Mesodermal cell (in vitro differentiated cells): ENCODE data around the gene SLCO2B1.

Experiments used
- H3K27ac ChIP-seq: 2 replicates; pipeline ENCODE4 v1.7.0; 2013; ENCODE audit warnings: mild to moderate bottlenecking, low read depth, low read length, moderate library complexity; ENCODE audit not compliant: severe bottlenecking
- H3K36me3 ChIP-seq: 2 replicates; pipeline ENCODE4 v1.7.1; 2013; ENCODE audit warnings: mild to moderate bottlenecking, low read length, moderate library complexity; ENCODE audit not compliant: control insufficient read depth, insufficient read depth
- H3K4me1 ChIP-seq: one replicate; pipeline ENCODE4 v1.7.1; 2013; ENCODE audit warnings: mild to moderate bottlenecking, low read length; ENCODE audit not compliant: insufficient read depth, control insufficient read depth, poor library complexity, severe bottlenecking
- H3K4me3 ChIP-seq: 2 replicates; pipeline ENCODE4 v1.7.0; 2013; ENCODE audit warnings: low read length, control low read depth, mild to moderate bottlenecking; ENCODE audit not compliant: insufficient read depth, poor library complexity, severe bottlenecking; ENCODE audit errors: extremely low read depth
- H3K9me3 ChIP-seq: 2 replicates; pipeline ENCODE4 v1.7.1; 2013; ENCODE audit warnings: mild to moderate bottlenecking, low read length, moderate library complexity; ENCODE audit not compliant: control insufficient read depth
- WGBS, 2 experiments: methylation state at CpG; one replicate each; pipeline ENCODE4 v1.1.5; 2013; ENCODE audit warnings: missing lambda C conversion rate in 2 of 2; ENCODE audit not compliant: insufficient coverage in 2 of 2; 5-methylcytosine and 5-hydroxymethylcytosine counted together

Gene SLCO2B1

GRCh38 chr11:75203138-75203537, 52.2 kb downstream of the SLCO2B1 start:
- H3K4me1 ChIP-seq: no peaks in the 10 kb centered on the region
- no peak overlapping the region for H3K27ac ChIP-seq
- no peaks in the 10 kb centered on the region for H3K36me3 ChIP-seq
- H3K4me3 ChIP-seq: no peak overlapping the region
- 66 to 94% methylated on average over 3 to 11 of the region's 13 CpGs for WGBS, 2 experiments
- no peaks in the 10 kb centered on the region for H3K9me3 ChIP-seq

DNA sequence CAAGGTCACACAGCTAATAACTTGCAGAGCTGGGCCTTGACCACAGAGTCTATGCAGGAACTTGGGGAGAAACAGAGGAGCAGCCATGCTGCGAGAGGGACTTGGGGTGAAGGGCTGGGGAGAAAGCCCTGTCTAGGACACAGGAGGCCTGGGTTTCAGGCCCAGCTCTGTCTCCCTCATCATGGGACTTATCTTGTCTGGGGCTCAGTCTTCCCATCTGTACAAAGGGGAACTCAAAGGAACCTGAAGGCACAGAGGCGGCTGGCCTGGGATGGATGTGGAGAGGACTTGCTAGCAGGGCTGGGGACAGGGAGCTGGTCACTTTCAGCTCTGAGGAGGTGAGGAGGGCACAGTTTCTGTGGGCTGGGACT, 52.7 kb downstream of the SLCO2B1 start:
- 96% methylated on average over 2 of the region's 2 CpGs for WGBS, 2 experiments
- H3K4me3 ChIP-seq: no peak overlapping the region
- no peaks in the 10 kb centered on the region for H3K9me3 ChIP-seq
- no peak overlapping the region for H3K27ac ChIP-seq
- no peaks in the 10 kb centered on the region for H3K4me1 ChIP-seq
- no peaks in the 10 kb centered on the region for H3K36me3 ChIP-seq

DNA sequence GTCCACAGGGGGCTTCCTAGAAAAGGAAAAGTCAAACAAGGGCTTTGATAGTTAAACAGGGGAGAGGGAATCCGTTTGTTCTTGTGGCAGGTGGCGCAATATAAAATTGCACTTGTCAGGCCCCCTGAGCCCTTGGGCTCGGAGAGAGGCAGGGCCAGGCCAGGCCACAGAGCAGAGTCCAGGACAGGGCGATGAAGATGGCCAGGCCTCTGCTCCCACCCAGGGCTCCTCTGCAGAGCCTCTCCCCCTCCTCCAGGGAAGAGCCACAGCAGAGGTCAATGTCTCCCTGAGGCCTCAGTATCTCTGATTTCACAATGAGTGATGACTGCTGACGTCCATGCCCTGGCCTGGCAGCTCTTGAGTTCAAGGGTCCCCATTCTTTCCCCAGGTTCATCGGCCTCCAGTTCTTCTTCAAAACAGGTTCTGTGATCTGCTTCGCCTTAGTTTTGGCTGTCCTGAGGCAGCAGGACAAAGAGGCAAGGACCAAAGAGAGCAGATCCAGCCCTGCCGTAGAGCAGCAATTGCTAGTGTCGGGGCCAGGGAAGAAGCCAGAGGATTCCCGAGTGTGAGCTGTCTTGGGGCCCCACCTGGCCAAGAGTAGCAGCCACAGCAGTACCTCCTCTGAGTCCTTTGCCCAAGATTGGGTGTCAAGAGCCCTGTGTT, 53.2 kb downstream of the SLCO2B1 start:
- 88 to 89% methylated on average over 10 of the region's 10 CpGs for WGBS, 2 experiments
- H3K9me3 ChIP-seq: no peaks in the 10 kb centered on the region
- H3K27ac ChIP-seq: no peak overlapping the region
- H3K36me3 ChIP-seq: no peaks in the 10 kb centered on the region
- no peak overlapping the region for H3K4me3 ChIP-seq
- no peaks in the 10 kb centered on the region for H3K4me1 ChIP-seq

GRCh38 chr11:75204685-75205563, 54.0 kb downstream of the SLCO2B1 start:
- Histone ChIP-seq H3K4me1 (no peaks in the 10 kb centered on the region), H3K4me3 (no peak overlapping the region), H3K9me3 (no peaks in the 10 kb centered on the region), H3K27ac (no peak overlapping the region), H3K36me3 (no peaks in the 10 kb centered on the region)
- 5 to 34% methylated on average over 5 to 8 of the region's 9 CpGs for WGBS, 2 experiments

DNA sequence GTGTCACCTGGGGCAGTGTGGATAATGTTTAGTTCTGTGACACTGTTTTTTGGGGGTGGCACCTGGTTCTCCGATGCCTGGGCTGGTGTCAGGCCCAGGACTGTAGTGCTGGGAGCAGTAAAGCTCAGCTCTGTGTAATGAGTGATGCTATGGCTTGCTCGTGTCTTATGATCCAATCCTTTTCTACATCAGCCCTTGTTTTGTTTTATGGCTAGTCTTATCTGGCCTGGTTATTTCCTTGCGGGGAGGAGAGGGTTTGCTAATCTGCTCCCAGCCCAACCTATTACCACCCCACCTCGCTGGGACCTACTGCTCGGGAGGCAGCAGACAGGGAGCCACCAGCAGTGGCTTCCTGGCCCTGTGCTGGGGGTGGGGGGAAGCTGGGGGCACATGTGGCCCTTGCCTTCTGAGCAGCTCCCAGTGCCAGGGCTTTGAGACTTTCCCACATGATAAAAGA, 54.7 kb downstream of the SLCO2B1 start:
- H3K27ac ChIP-seq: no peak overlapping the region
- H3K4me1 ChIP-seq: no peaks in the 10 kb centered on the region
- H3K9me3 ChIP-seq: no peaks in the 10 kb centered on the region
- H3K4me3 ChIP-seq: no peak overlapping the region
- no peaks in the 10 kb centered on the region for H3K36me3 ChIP-seq
- 100% methylated on average over 1 to 2 of the region's 5 CpGs for WGBS, 2 experiments

DNA sequence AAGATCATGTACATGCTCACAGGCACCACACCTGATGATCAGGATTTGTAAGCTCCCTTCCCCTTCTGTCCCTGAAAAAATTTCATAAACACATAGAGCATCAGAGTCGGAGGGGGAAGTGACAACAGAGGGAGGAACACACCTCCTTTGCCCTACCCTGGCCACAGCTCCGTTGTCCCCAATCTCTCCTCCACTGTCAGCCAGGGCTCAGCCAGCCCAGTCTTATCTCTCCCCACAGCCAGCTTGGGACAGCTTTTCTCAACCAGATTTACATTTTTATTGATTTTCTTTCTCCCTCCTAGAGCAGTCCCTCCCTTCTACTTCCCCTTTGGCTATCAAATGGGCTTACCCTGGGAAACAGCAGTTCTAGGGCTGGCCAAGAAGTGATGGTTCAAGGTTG, 57.5 kb downstream of the SLCO2B1 start:
- H3K4me3 ChIP-seq: no peak overlapping the region
- 76 to 77% methylated on average over 2 of the region's 2 CpGs for WGBS, 2 experiments
- no peaks in the 10 kb centered on the region for H3K4me1 ChIP-seq
- no peak overlapping the region for H3K27ac ChIP-seq
- no peaks in the 10 kb centered on the region for H3K9me3 ChIP-seq
- H3K36me3 ChIP-seq: no peaks in the 10 kb centered on the region

- H3K36me3 ChIP-seq: no peaks in the 10 kb centered on the region
- H3K4me1 ChIP-seq: no peaks in the 10 kb centered on the region
- 79 to 86% methylated on average over 5 of the region's 5 CpGs for WGBS, 2 experiments
- H3K9me3 ChIP-seq: no peaks in the 10 kb centered on the region
- H3K27ac ChIP-seq: no peak overlapping the region
- H3K4me3 ChIP-seq: no peak overlapping the region
These were observed 61.5 kb downstream of the SLCO2B1 start for GRCh38 chr11:75212411-75212810.

DNA sequence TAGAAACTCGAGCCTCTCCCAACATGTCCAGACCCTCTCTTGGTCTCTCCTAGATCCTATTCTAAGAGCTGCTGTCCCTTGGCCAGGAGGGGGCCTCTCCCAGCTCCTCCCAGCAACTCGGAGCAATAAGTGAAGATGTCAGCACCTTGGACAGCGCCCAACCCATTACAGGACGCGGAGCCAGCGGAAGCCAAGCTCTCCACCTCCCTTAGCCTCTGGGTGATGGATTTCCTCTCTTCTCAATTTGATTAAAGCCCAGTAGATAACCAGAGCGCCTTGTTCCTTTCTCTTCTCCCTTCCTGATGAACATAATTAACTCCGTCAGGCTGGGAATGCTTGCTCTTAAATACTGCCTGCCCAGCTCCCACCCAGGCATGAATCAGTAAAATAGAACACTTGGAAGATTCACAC, 63.5 kb downstream of the SLCO2B1 start:
- Histone ChIP-seq H3K4me3 (no peak overlapping the region), H3K4me1 (no peaks in the 10 kb centered on the region), H3K27ac (no peak overlapping the region), H3K36me3 (no peaks in the 10 kb centered on the region), H3K9me3 (no peaks in the 10 kb centered on the region)
- WGBS, 2 experiments: 0 to 5% methylated on average over 3 to 8 of the region's 8 CpGs

DNA sequence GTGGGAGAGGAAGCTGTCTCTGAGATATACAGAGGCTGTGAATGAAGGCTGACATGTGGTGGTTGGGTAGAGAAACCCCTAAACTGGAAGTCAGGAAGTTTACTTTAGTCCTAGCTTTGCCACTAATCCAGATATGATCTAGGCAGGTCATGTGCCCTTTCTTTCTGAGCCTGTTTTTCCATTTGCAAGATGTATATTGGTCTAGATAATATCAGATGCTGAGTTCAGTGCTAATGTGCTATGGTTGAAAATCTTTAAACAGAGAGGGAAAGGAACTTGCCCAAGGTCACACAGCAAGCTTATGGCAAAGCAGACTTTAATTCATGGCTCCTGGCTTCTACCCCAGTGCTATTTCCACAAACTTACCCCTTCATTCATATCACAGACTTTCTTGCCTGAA, 63.9 kb downstream of the SLCO2B1 start:
- Histone ChIP-seq H3K4me3 (no peak overlapping the region), H3K4me1 (no peaks in the 10 kb centered on the region), H3K9me3 (no peaks in the 10 kb centered on the region), H3K27ac (no peak overlapping the region), H3K36me3 (no peaks in the 10 kb centered on the region)

- no peaks in the 10 kb centered on the region for H3K4me1 ChIP-seq
- 40 to 44% methylated on average over 1 of the region's 2 CpGs for WGBS, 2 experiments
- H3K36me3 ChIP-seq: no peaks in the 10 kb centered on the region
- no peak overlapping the region for H3K27ac ChIP-seq
- no peak overlapping the region for H3K4me3 ChIP-seq
- no peaks in the 10 kb centered on the region for H3K9me3 ChIP-seq
These were observed 69.0 kb downstream of the SLCO2B1 start for GRCh38 chr11:75219869-75220268.
